HUES6 (cell line): Measurements from ENCODE around the gene HSPB7.

ENCODE experiments used
- H3K27ac ChIP-seq: 2 replicates; pipeline ENCODE4 v1.7.0; 2013; ENCODE audit warnings: low read depth, mild to moderate bottlenecking, low read length, inconsistent platforms
- H3K27me3 ChIP-seq: 2 replicates; pipeline ENCODE4 v1.6.1; 2013; ENCODE audit warnings: low read length; ENCODE audit not compliant: control insufficient read depth, insufficient read depth
- H3K36me3 ChIP-seq: 2 replicates; pipeline ENCODE4 v1.6.1; 2013; ENCODE audit warnings: low read length; ENCODE audit not compliant: control insufficient read depth, insufficient read depth
- H3K4me1 ChIP-seq: 2 replicates; pipeline ENCODE4 v1.6.1; 2013; ENCODE audit warnings: low read length; ENCODE audit not compliant: control insufficient read depth, insufficient read depth
- H3K4me3 ChIP-seq: 2 replicates; pipeline ENCODE4 v1.5.1; 2013; ENCODE audit warnings: low read depth, low read length
- H3K9ac ChIP-seq: one replicate; pipeline ENCODE4 v1.6.1; 2013; ENCODE audit warnings: mild to moderate bottlenecking, low read length
- H3K9me3 ChIP-seq: 2 replicates; pipeline ENCODE4 v1.6.1; 2013; ENCODE audit warnings: low read depth, low read length; ENCODE audit not compliant: control insufficient read depth, insufficient read depth

HSPB7 gene

GRCh38 chr1:16013220-16013907 lies 4.5 kb downstream of the HSPB7 start:
- Histone ChIP-seq H3K9me3 (no peaks in the 10 kb centered on the region), H3K9ac (no peak overlapping the region), H3K36me3 (no peaks in the 10 kb centered on the region), H3K4me3 (peak overlapping the region; percentile 46), H3K4me1 (peaks cover 56% of the 10 kb centered on the region), H3K27me3 (no peaks in the 10 kb centered on the region), H3K27ac (peak overlapping the region; percentile 92; the same call in 1 of the 2 replicates)

GRCh38 chr1:16012590-16013219 lies 5.1 kb downstream of the HSPB7 start:
- H3K36me3 ChIP-seq: no peaks in the 10 kb centered on the region
- H3K27ac ChIP-seq: peak overlapping the region; percentile 92; the same call in 1 of the 2 replicates
- peaks cover 50% of the 10 kb centered on the region for H3K4me1 ChIP-seq
- no peaks in the 10 kb centered on the region for H3K9me3 ChIP-seq
- H3K27me3 ChIP-seq: no peaks in the 10 kb centered on the region
- peak overlapping the region; percentile 46 for H3K4me3 ChIP-seq
- peak overlapping the region; percentile 18 for H3K9ac ChIP-seq

- Histone ChIP-seq H3K27me3 (no peaks in the 10 kb centered on the region), H3K27ac (peak overlapping the region; percentile 92; the same call in 1 of the 2 replicates), H3K4me3 (peak overlapping the region; percentile 36), H3K9ac (peak overlapping the region; percentile 18), H3K36me3 (no peaks in the 10 kb centered on the region), H3K4me1 (peaks cover 43% of the 10 kb centered on the region), H3K9me3 (no peaks in the 10 kb centered on the region)
Observed at GRCh38 chr1:16011936-16012589, 5.8 kb downstream of the HSPB7 start.

- H3K27ac ChIP-seq: no peak overlapping the region
- peaks cover 32% of the 10 kb centered on the region for H3K4me1 ChIP-seq
- no peak overlapping the region for H3K9ac ChIP-seq
- no peak overlapping the region for H3K4me3 ChIP-seq
- no peaks in the 10 kb centered on the region for H3K36me3 ChIP-seq
- H3K27me3 ChIP-seq: no peaks in the 10 kb centered on the region
- H3K9me3 ChIP-seq: no peaks in the 10 kb centered on the region
Observed at GRCh38 chr1:16010837-16011236, 7.0 kb downstream of the HSPB7 start.

- no peak overlapping the region for H3K9ac ChIP-seq
- H3K27me3 ChIP-seq: no peaks in the 10 kb centered on the region
- peaks cover 21% of the 10 kb centered on the region for H3K4me1 ChIP-seq
- H3K36me3 ChIP-seq: no peaks in the 10 kb centered on the region
- no peak overlapping the region for H3K4me3 ChIP-seq
- no peak overlapping the region for H3K27ac ChIP-seq
- no peaks in the 10 kb centered on the region for H3K9me3 ChIP-seq
Observed at GRCh38 chr1:16009678-16010077, 8.2 kb downstream of the HSPB7 start.

- Histone ChIP-seq H3K9ac (no peak overlapping the region), H3K36me3 (no peaks in the 10 kb centered on the region), H3K27ac (no peak overlapping the region), H3K27me3 (no peaks in the 10 kb centered on the region), H3K4me1 (peaks cover 17% of the 10 kb centered on the region), H3K4me3 (no peak overlapping the region), H3K9me3 (no peaks in the 10 kb centered on the region)
Observed at GRCh38 chr1:16009030-16009460, 8.8 kb downstream of the HSPB7 start.

GRCh38 chr1:16007671-16008341 lies 10.0 kb downstream of the HSPB7 start:
- no peak overlapping the region for H3K9ac ChIP-seq
- H3K27ac ChIP-seq: no peak overlapping the region
- H3K4me1 ChIP-seq: peaks cover 13% of the 10 kb centered on the region
- no peak overlapping the region for H3K4me3 ChIP-seq
- no peaks in the 10 kb centered on the region for H3K36me3 ChIP-seq
- H3K9me3 ChIP-seq: no peaks in the 10 kb centered on the region
- H3K27me3 ChIP-seq: no peaks in the 10 kb centered on the region

GRCh38 chr1:16006552-16007485 lies 11.0 kb downstream of the HSPB7 start:
- Histone ChIP-seq H3K27ac (no peak overlapping the region), H3K36me3 (no peaks in the 10 kb centered on the region), H3K9ac (no peak overlapping the region), H3K4me1 (peaks cover 6% of the 10 kb centered on the region; the same call in 1 of the 2 replicates), H3K27me3 (no peaks in the 10 kb centered on the region), H3K4me3 (no peak overlapping the region), H3K9me3 (no peaks in the 10 kb centered on the region)

GRCh38 chr1:16006010-16006409 lies 11.8 kb downstream of the HSPB7 start:
- no peak overlapping the region for H3K27ac ChIP-seq
- H3K9ac ChIP-seq: no peak overlapping the region
- H3K9me3 ChIP-seq: no peaks in the 10 kb centered on the region
- no peaks in the 10 kb centered on the region for H3K27me3 ChIP-seq
- H3K4me1 ChIP-seq: peaks cover 6% of the 10 kb centered on the region; the same call in 1 of the 2 replicates
- H3K4me3 ChIP-seq: no peak overlapping the region
- H3K36me3 ChIP-seq: no peaks in the 10 kb centered on the region

- no peaks in the 10 kb centered on the region for H3K9me3 ChIP-seq
- H3K27ac ChIP-seq: no peak overlapping the region
- H3K4me1 ChIP-seq: peaks cover 6% of the 10 kb centered on the region; the same call in 1 of the 2 replicates
- H3K4me3 ChIP-seq: no peak overlapping the region
- H3K9ac ChIP-seq: no peak overlapping the region
- no peaks in the 10 kb centered on the region for H3K36me3 ChIP-seq
- H3K27me3 ChIP-seq: no peaks in the 10 kb centered on the region
Observed at GRCh38 chr1:16005597-16005996, 12.2 kb downstream of the HSPB7 start.
